HUES48 (cell line): ENCODE measurements around the gene MICAL3.

Source experiments
- H3K27ac ChIP-seq: one replicate; pipeline ENCODE4 v1.7.0; 2013; ENCODE audit warnings: low read depth, low read length, inconsistent platforms
- H3K27me3 ChIP-seq: 2 replicates; pipeline ENCODE4 v1.6.1; 2013; ENCODE audit warnings: mild to moderate bottlenecking, low read length; ENCODE audit not compliant: control insufficient read depth, insufficient read depth
- H3K36me3 ChIP-seq: 2 replicates; pipeline ENCODE4 v1.6.1; 2013; ENCODE audit warnings: low read length; ENCODE audit not compliant: control insufficient read depth, insufficient read depth
- H3K4me1 ChIP-seq: 2 replicates; pipeline ENCODE4 v1.6.1; 2013; ENCODE audit warnings: mild to moderate bottlenecking, low read length; ENCODE audit not compliant: control insufficient read depth, insufficient read depth
- H3K4me3 ChIP-seq: 2 replicates; pipeline ENCODE4 v1.5.1; 2013; ENCODE audit warnings: mild to moderate bottlenecking, low read depth, low read length
- H3K9ac ChIP-seq: 2 replicates; pipeline ENCODE4 v1.6.1; 2013; ENCODE audit warnings: mild to moderate bottlenecking, low read depth, low read length, moderate library complexity
- H3K9me3 ChIP-seq: 2 replicates; pipeline ENCODE4 v1.6.1; 2013; ENCODE audit warnings: low read length; ENCODE audit not compliant: control insufficient read depth, insufficient read depth

The MICAL3 gene

DNA sequence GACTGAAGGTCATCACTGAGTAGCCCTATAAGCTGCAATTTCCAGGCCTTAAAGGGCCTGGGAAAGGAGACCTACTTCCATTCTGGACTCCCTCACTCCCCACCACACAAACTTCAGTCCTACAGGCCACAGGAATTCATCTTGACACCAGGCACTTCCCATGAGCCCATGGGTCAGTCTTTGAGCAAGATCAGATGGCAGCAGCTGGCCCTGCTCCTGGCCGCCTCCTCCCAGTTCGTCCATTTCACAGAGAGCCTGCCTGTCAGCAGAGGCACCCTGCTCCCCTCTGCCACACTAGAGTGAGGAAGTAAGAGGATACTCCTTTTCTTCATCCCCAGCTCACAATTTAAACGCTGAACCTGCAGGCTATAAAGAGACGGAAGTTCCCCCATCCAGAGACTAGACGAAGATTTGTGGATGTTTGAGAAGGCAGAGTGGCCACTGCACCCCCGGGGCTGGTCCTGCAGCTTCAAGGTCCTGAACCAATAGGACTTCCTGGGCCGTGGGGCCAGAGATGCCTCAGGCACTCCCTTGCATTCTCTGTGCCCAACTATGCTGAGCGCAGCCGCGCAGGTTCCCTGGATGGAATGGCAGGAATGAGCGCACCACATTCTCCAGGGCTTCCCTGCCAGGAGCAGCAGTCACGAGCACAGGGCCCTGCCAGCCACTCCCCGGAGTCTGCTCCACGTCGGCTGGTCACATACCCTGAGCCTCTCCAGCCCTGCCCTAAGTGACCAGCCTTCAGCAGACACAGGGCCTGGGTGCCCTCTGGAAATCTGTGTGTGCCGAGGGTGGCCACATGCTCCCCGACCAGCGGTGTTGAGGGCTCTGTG lies 216.6 kb downstream of the MICAL3 start:
- no peaks in the 10 kb centered on the region for H3K27me3 ChIP-seq
- H3K4me3 ChIP-seq: no peak overlapping the region
- H3K4me1 ChIP-seq: no peaks in the 10 kb centered on the region
- no peak overlapping the region for H3K27ac ChIP-seq
- peaks cover 31% of the 10 kb centered on the region for H3K36me3 ChIP-seq
- H3K9me3 ChIP-seq: no peaks in the 10 kb centered on the region
- H3K9ac ChIP-seq: no peak overlapping the region

DNA sequence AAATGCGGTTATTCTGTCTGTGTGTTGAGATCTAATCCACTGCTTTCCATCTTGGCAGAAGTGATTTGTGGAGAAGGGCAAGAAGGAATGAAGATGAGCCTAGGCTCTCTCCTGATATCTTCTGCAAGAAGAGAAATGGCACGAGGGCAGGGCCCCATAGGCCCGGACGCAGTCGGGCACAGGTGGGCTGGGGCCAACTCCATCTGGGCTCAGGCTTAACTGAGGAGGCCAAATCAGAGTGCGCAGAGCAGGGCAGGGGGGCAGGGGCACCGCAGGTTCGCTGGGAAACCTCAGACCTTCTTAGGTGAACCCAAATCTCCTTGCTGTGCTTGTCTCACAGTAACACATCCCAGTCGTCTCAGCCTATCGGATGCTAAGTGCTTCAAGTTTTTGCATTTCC lies 217.3 kb downstream of the MICAL3 start:
- Histone ChIP-seq H3K27me3 (no peaks in the 10 kb centered on the region), H3K27ac (no peak overlapping the region), H3K4me1 (no peaks in the 10 kb centered on the region), H3K9ac (no peak overlapping the region), H3K9me3 (no peaks in the 10 kb centered on the region), H3K4me3 (no peak overlapping the region), H3K36me3 (peaks cover 28% of the 10 kb centered on the region)

DNA sequence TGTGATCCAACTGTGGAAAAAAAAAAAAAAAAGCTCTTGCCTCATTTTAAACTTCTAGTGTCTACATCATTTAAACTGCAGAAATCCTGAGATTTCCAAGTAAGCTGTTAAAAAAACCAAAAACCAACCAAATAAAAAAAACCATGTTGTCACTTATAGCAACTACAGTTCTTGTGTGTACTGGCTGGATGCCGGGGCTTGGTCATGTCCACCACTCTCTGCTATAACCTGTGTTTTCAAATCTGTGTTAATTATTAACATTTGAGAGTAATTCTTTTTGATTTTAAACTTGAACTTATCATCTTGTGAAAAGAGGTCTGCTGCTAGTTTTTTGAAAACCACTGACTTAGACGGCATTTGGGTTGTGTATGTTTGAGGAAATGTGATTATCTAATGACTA lies 217.9 kb downstream of the MICAL3 start:
- Histone ChIP-seq H3K4me1 (no peaks in the 10 kb centered on the region), H3K9ac (no peak overlapping the region), H3K9me3 (no peaks in the 10 kb centered on the region), H3K27ac (no peak overlapping the region), H3K4me3 (no peak overlapping the region), H3K27me3 (no peaks in the 10 kb centered on the region), H3K36me3 (peaks cover 26% of the 10 kb centered on the region)

DNA sequence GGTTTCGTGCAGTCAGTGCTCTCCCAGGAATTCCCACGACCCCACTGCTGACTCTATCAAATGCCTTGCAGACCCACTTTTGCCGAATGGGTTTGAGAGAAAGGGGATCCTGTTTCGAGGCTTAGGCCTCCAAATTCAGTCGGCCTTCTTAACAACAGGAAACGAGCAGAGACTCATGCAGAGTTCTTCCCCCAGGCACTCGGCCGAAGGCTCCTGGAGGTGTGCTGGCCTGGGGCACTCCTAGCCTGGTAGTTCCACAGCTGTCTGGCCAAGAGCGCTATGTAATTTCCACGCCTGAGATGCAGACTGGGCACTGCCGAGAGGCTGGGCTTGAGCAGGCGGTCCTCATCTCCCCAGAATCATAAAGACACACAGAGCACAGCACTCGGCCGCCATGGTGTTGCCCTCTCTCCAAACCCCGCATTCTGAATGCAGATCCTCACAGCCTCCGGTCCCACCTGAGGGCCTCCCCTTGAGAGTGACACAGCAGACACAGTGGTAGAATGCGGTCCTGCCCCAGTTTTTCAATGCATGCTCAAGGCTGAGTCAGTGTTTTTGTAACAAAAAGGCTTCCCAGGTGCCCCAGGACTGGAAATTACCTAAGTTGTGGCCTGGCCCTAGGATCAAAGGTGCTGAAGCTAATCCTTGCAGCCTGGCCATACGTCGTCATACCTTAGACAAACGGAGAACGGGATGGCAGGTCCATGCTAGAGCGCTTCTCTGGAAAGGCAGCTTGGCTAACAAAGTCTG lies 219.9 kb downstream of the MICAL3 start:
- Histone ChIP-seq H3K36me3 (peaks cover 25% of the 10 kb centered on the region), H3K9ac (no peak overlapping the region), H3K27ac (peak overlapping the region; percentile 53), H3K4me1 (no peaks in the 10 kb centered on the region), H3K4me3 (no peak overlapping the region), H3K9me3 (no peaks in the 10 kb centered on the region), H3K27me3 (no peaks in the 10 kb centered on the region)

DNA sequence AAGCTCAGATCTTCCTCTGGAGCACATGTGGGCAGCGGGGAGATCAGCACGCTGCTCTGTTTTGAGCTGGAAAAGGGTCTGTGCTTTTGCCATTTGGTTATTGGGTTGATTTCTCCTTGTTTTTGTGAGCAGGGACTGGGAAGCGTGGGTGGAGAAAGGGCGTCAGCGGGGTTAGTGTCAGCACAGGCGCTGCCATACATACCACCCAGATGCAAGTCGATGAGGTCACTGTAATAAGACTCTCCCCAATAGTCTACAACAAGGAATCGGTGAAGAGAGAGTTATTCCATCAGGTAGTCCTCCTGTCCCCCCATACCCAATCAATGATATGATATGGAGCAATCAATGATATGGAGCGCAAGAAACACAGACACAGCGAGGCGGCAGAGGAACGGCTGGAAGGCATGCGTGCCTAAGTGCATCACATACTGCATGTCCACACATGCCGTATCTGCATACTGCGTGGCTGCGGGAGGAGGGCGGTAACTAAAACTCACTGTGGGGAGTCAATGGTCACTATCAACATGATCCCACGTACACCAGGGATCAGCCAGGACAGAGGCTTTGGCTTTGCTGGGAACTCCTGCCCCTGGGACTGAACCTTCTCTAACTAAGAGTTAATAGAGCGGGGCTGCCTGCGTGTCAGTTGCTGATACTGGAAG lies 220.6 kb downstream of the MICAL3 start:
- Histone ChIP-seq H3K4me1 (no peaks in the 10 kb centered on the region), H3K27me3 (no peaks in the 10 kb centered on the region), H3K4me3 (no peak overlapping the region), H3K27ac (no peak overlapping the region), H3K9ac (no peak overlapping the region), H3K36me3 (peaks cover 17% of the 10 kb centered on the region), H3K9me3 (no peaks in the 10 kb centered on the region)

DNA sequence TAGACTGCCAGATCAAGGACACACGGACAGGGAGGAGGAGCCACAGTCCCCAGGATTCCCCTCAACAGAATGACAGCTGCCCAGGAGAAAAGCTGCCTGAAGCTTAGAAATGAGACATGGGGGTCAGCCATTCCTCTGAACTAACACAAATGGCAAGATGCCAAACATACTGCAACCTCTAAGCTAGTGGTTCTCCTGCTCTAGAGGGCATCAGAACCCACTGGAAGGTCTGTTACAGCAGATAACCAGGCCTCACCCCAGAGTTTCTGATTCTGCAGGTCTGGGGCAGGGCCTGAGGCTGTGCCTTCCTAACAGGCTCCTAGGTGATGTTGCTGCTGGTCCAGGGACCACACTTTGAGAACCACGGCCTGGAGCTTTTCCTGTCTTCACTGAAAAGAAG lies 221.5 kb downstream of the MICAL3 start:
- no peaks in the 10 kb centered on the region for H3K4me1 ChIP-seq
- H3K9ac ChIP-seq: no peak overlapping the region

DNA sequence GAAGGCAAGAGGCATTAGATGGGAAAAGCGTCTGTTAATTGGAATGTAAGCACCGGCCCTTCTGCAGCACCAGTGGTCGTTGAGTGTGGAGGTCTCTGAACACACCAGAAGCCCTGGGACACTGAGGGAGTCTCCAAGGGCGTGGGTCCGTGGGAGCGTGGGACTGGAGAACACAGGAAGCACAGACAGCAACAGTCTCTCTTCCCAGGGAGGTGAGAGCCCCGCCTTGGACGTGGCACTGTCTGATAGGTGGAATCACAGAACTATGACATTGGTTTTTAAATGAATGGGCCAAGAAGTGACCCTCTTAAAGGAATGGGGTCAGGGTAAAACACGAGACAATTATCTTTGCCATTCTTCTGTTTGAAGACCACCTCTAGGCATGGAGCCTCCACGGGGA lies 221.9 kb downstream of the MICAL3 start:
- no peak overlapping the region for H3K27ac ChIP-seq
- no peaks in the 10 kb centered on the region for H3K27me3 ChIP-seq
- H3K9me3 ChIP-seq: no peaks in the 10 kb centered on the region
- H3K4me1 ChIP-seq: no peaks in the 10 kb centered on the region
- no peak overlapping the region for H3K4me3 ChIP-seq
- H3K9ac ChIP-seq: no peak overlapping the region
- H3K36me3 ChIP-seq: peaks cover 14% of the 10 kb centered on the region

More for the DNA sequence above, 221.5 kb downstream of the MICAL3 start:
- Histone ChIP-seq H3K9me3 (no peaks in the 10 kb centered on the region), H3K4me3 (no peak overlapping the region), H3K36me3 (peaks cover 17% of the 10 kb centered on the region), H3K27ac (no peak overlapping the region), H3K27me3 (no peaks in the 10 kb centered on the region)

DNA sequence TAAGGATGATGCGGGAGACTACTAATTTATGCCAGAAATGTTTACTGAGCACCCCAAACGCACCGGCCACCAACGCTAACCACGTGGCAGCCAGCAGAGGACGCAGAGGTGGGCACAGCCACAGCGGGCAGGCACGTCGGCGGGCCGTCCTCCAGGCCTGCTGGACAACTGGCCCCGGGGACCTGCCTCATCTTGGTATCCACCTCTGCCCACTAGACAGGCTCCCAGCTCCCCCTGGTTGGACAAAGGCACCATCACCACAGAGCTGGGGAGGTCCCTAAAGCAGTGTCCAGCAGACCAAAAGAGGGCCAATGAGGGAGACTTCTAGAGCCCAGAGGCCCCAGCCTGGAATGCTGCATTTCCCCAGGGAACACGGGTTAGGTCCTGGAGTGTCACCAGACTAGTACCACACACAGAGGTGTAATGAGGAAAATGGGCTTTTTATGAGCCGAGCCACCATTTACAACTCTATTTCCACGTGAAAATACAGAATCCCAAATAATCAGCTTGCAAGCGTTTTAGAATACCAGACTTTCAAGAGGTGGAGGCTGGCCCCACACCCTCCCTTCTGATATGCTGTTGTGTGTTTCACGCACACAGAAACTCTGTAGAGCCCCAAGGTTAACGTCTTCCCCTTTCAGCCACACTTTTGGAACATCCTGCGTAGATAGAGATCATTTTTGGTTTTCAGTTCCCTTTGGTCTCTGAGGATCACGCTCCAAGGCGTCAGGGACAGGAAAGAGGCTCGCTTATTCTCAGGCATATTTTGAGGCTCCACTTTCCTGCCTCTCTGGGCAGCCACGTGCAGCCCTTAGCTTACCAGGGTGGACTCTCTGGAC lies 226.4 kb downstream of the MICAL3 start:
- H3K4me3 ChIP-seq: no peak overlapping the region
- H3K36me3 ChIP-seq: no peaks in the 10 kb centered on the region
- H3K27me3 ChIP-seq: no peaks in the 10 kb centered on the region
- H3K27ac ChIP-seq: no peak overlapping the region
- no peak overlapping the region for H3K9ac ChIP-seq
- no peaks in the 10 kb centered on the region for H3K9me3 ChIP-seq
- H3K4me1 ChIP-seq: no peaks in the 10 kb centered on the region

DNA sequence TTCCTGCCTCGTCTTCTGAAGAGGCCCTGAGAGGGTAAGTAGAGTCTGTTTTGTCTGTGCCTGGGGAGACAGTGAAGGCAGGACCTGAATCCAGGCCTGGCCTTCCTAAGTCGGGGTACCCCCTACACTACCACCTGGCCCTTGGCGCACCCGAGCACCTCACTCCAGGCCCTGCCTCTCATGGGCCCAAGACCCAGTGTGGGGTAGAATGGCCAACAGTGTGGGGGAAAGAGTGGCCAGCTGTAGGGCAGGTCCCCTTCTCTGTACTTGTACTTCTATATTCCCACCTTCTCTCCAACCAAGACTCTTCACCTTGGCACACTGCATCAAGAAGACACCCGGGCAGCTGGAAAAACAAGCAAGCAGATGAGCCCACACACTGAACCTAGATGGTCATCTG lies 227.7 kb downstream of the MICAL3 start:
- no peak overlapping the region for H3K9ac ChIP-seq
- no peaks in the 10 kb centered on the region for H3K36me3 ChIP-seq
- H3K27me3 ChIP-seq: no peaks in the 10 kb centered on the region
- no peaks in the 10 kb centered on the region for H3K9me3 ChIP-seq
- H3K4me1 ChIP-seq: no peaks in the 10 kb centered on the region
- H3K4me3 ChIP-seq: no peak overlapping the region
- no peak overlapping the region for H3K27ac ChIP-seq

DNA sequence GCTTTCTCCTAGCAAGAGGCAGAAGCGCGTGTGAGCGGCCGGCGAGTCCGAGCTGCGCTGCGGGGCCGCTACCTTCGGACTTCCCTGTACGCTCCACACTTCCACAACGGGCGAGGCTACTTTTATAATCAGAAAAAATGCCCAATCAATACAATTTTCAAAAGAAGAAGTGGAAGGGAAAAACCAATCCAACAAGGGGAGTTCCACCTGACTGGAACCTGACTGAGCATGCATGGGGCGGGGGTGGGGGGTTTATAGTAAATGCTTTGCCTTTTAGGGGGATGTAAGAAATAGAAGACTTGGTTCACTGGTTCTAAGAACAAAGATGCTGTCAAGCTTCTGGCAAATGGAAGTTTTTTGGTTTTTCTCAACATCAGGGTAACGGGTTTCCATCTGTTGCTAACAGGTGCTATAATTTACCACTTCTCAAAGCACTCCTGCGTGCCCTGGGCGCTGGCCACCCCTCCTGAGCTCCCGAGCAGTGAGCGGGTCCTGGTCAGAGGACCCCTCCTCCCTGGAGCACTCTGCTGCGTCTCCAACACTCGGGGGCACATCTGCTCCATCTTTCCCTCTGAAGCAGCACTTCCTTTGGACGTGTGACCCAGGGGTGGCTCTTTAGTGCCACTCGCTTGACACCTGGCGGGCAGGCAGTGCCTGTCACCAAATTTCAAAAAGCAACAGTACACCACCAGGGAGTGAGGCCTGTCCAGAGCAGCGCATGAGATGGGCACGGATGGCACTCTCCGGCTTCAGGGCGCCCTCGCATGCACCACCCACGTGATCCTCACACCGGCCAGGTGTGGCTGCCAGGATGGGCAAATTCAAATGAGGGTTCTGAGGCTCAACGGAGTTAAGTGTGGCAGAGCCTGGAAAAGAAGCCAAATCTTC lies 228.5 kb downstream of the MICAL3 start:
- Histone ChIP-seq H3K9ac (no peak overlapping the region), H3K27ac (no peak overlapping the region), H3K27me3 (no peaks in the 10 kb centered on the region), H3K9me3 (no peaks in the 10 kb centered on the region), H3K4me1 (no peaks in the 10 kb centered on the region), H3K36me3 (no peaks in the 10 kb centered on the region), H3K4me3 (no peak overlapping the region)
